Measurements from ENCODE around the gene OSBPL10. TPM values are rescaled to one million over a fixed set of nuclear protein-coding genes. Genes with fewer than 3 reads are reported as not detected.

The OSBPL10 gene
- polyA plus RNA-seq, 1 experiment: 11.2 TPM

GRCh38 chr3:31777887-31778286, 203.2 kb downstream of the OSBPL10 start:
- no peak overlapping the region for H3K4me3 ChIP-seq (ENCODE audit: low read depth, low read length)
- no peak for DNase-seq (ENCODE audit: low read depth)
- no peaks in the 10 kb centered on the region for H3K27me3 ChIP-seq (ENCODE audit: control insufficient read depth, insufficient read depth, low read length)
- POLR2A ChIA-PET: no interaction called here
- CTCF ChIA-PET: no interaction called here
- H3K36me3 ChIP-seq (ENCODE audit: control insufficient read depth, insufficient read depth, low read length): no peaks in the 10 kb centered on the region
- TF ChIP-seq CTCF (IDR thresholded peaks at IDR 0.05; ENCODE audit: insufficient read depth, low read depth, low read length): no peak

- TF ChIP-seq CTCF (IDR thresholded peaks at IDR 0.05; ENCODE audit: insufficient read depth, low read depth, low read length): no peak
- no peaks in the 10 kb centered on the region for H3K27me3 ChIP-seq (ENCODE audit: control insufficient read depth, insufficient read depth, low read length)
- no peak for DNase-seq (ENCODE audit: low read depth)
- POLR2A ChIA-PET: no interaction called here
- no peaks in the 10 kb centered on the region for H3K36me3 ChIP-seq (ENCODE audit: control insufficient read depth, insufficient read depth, low read length)
- CTCF ChIA-PET: interaction anchor here (0.6 kb wide), 1 partner anchor 1767 kb away, joined by 3 read pairs; no protein-coding TSS in a partner anchor
- H3K4me3 ChIP-seq (ENCODE audit: low read depth, low read length): no peak overlapping the region
These were observed 204.0 kb downstream of the OSBPL10 start for GRCh38 chr3:31777092-31777491.

- no peak for DNase-seq (ENCODE audit: low read depth)
- ChIA-PET CTCF (no interaction called here), POLR2A (no interaction called here)
- Histone ChIP-seq H3K36me3 (ENCODE audit: control insufficient read depth, insufficient read depth, low read length) (no peaks in the 10 kb centered on the region), H3K4me3 (ENCODE audit: low read depth, low read length) (no peak overlapping the region), H3K27me3 (ENCODE audit: control insufficient read depth, insufficient read depth, low read length) (no peaks in the 10 kb centered on the region)
- no peak for TF ChIP-seq CTCF (IDR thresholded peaks at IDR 0.05; ENCODE audit: insufficient read depth, low read depth, low read length)
These were observed 205.0 kb downstream of the OSBPL10 start for GRCh38 chr3:31776016-31776415.

- CTCF ChIA-PET: no interaction called here
- Histone ChIP-seq H3K27me3 (ENCODE audit: control insufficient read depth, insufficient read depth, low read length) (no peaks in the 10 kb centered on the region), H3K4me3 (ENCODE audit: low read depth, low read length) (no peak overlapping the region), H3K36me3 (ENCODE audit: control insufficient read depth, insufficient read depth, low read length) (no peaks in the 10 kb centered on the region)
- TF ChIP-seq CTCF (IDR thresholded peaks at IDR 0.05; ENCODE audit: insufficient read depth, low read depth, low read length): no peak
- no peak for DNase-seq (ENCODE audit: low read depth)
- POLR2A ChIA-PET: no interaction called here
These were observed 205.7 kb downstream of the OSBPL10 start for GRCh38 chr3:31775383-31775782.

- Histone ChIP-seq H3K27me3 (ENCODE audit: control insufficient read depth, insufficient read depth, low read length) (no peaks in the 10 kb centered on the region), H3K36me3 (ENCODE audit: control insufficient read depth, insufficient read depth, low read length) (no peaks in the 10 kb centered on the region), H3K4me3 (ENCODE audit: low read depth, low read length) (no peak overlapping the region)
- CTCF ChIA-PET: interaction anchor here (1.1 kb wide), 1 partner anchor 206 kb away, joined by 3 read pairs; no protein-coding TSS in a partner anchor
- no peak for TF ChIP-seq CTCF (IDR thresholded peaks at IDR 0.05; ENCODE audit: insufficient read depth, low read depth, low read length)
- POLR2A ChIA-PET: no interaction called here
- no peak for DNase-seq (ENCODE audit: low read depth)
These were observed 208.1 kb downstream of the OSBPL10 start for GRCh38 chr3:31772758-31773473.
